DMS53 (cell line): ENCODE data around the gene EVI5.

ENCODE experiments used
- DNase-seq: peaks from one replicate; lab custom pipeline; 2025; lab: John Stamatoyannopoulos, UW

The EVI5 gene

DNA sequence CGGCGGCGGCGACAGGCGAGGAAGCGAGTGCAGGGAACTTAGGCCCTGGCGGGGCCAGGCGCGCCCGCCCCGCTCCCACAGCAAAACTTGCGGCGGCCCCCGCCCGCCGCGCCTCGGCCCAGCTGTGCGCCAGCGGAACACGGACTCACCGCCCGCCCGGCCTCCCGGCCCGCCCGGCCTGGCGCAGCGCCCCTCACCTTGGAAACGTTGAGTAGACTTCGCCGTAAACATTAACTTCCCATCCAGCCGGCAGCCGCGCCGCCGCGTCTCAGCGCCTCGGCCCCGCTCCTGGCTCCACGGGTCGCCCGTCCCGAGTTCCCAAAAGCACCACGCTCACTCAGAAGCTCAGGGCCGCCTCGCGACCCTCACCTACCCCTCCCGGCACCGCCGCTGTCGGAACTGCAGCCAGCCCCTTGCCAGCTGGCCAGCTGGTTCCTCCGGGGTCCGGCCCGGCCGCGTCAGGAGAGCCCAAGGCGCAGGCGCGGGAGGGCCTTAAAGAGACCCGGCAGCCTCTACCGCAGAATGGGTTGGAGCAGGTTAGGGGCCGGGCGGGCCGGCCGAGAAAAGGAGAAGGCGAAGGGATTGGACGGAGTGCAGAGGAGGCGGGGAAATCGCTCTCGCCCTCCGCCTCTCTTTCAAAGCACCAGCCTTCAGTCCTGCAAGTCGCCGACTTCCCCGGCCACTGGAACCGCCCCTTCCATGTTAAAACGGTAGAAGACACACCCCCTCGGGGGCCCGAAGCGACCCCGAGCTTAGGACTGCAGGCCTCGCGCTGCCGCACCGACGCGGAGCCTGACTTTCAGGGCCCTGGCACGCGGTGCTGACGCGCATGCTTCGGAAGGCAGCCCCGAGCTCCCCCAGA lies at the start of gene EVI5:
TSS of gene EVI5 (minus strand) at position 470 of the 862 bp plus-strand sequence. CDS start 48,562 bp downstream, outside the sequence.
- DNase-seq: peak; percentile 100

DNA sequence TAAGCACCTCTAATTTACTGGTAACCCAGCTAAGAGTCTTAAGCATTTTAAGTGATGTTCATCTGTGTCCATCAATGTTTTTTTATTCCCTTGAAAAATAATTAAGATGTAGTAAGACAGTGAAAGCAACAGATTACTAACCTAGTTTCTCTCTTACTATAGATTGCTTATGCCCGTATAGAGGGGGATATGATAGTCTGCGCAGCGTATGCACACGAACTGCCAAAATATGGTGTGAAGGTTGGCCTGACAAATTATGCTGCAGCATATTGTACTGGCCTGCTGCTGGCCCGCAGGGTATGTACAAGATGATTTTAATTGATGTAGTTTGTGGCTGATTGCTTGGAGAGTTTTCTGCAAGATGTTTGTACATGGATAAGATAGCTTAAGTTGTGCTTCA lies 49.7 kb upstream of the EVI5 start:
- DNase-seq: no peak

DNA sequence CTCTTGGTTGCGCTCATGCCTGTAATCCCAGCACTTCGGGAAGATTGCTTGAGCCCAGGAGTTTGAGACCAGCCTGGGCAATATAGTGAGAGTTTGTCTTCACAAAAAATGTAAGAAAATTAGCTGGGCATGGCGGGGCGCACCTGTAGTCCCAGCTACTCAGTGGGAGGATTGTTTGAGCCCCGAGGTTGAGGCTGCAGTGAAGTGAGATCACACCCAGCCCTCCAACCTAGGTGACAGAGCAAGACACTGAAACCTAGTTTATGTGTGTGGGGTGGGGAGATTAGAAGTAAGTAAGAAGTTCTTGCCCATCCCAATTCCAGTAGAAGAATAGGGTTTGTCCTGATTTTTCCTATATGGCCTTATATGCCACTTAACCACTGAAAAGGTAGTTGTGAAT lies 48.9 kb upstream of the EVI5 start:
- no peak for DNase-seq

DNA sequence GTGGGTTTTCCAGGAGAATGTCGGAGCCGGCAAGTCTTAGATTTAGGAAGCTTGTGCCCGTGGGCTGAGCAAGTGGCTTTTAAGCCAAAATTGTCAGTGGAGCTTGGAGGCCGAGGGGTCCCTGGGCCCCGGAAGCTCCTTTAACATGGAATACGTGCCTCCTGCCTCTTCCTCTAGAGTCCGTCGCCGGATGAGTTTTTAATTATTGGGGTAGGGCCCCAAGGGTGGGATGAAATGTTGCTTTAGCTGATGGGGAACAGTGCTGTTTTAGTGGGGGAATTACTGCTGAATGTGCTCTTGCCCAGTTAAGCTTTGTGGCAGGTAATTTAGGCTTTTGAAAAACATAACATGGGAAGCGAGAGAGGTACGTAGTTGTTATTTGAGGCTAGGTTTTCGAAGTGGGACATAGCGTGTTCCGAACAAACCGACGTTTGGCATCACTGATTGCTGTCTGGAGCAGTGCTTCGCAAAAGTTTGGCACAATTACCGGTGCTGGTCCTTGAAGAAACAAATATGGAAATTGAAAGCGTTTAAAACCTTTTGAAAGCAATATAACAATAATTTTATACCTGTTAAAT lies 47.7 kb upstream of the EVI5 start:
- peak; percentile 71 for DNase-seq

DNA sequence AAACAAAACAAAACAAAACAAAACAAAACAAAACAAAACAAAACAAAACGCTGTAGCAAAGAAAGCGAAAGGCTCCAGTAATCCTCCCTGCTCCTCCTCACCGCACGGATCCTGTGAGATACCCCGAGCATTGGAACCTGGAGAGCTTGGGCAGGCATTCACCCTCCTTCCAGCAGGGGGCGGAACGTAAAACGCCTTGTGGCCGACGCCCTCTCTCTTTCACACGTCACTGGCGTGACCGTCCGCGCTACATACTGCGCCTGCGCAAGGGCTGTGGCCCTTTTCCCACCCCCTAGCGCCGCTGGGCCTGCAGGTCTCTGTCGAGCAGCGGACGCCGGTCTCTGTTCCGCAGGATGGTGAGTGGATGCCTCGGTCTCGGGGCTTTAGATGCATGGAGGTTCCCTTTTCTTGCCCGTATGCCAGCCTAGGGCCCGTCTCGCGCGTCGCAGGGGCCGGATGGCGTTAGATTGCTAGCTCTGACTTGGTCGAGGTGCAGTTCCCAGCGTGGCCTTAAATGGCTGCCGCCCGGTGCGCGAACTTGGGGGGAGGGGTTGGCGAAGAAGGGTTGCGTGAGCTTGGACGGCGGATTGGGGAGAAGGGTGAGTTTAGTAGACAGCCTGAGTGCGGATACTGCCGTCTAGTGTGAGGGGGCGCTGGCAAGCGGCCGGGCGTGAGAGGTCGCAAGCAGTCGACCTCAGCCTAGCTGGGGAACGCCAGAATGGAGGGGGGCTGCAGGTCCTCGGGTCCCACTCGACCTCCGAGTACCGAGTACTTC lies 47.0 kb upstream of the EVI5 start, which contains the start of gene RPL5:
TSS of gene RPL5 (plus strand) at position 279 of the 775 bp plus-strand sequence. CDS start at position 354, 75 bp downstream.
- DNase-seq: peak; percentile 100

DNA sequence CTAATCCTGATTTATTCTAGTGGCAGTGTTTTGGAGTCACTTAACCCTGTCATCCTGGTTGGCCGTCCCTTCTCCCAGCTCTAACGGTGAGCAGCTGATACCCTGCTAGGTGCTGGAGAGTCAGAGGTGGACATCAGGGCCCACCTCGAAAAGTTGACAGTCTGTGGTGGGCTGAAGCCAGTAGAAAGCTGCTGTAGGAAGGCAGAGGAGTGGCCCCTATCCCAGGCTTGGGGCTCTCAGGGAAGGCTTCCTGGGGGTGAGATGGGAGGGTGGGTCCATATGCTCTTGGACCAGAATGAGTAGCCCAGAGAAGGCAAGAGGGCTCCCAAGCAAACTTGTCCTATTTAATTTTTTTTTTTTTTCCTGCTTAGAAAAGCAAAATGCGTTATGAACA lies 46.5 kb upstream of the EVI5 start:
- no peak for DNase-seq

DNA sequence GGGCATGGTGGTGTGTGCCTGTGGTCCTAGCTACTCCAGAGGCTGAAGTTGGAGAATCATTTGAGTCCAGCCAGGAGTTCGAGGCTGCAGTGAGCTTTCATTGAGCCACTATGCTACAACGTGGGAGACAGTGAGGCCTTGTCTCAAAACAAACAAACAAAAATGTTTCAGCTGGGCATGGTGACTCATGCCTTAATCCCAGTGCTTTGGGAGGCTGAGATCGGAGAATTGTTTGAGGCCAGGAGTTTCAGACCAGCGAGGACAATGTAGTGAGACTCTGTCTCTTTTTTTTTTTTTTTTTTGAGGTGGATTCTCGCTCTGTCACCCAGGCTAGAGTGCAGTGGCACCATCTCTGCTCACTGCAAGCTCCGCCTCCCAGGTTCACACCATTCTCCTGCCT lies 41.9 kb upstream of the EVI5 start:
- DNase-seq: peak; percentile 78

DNA sequence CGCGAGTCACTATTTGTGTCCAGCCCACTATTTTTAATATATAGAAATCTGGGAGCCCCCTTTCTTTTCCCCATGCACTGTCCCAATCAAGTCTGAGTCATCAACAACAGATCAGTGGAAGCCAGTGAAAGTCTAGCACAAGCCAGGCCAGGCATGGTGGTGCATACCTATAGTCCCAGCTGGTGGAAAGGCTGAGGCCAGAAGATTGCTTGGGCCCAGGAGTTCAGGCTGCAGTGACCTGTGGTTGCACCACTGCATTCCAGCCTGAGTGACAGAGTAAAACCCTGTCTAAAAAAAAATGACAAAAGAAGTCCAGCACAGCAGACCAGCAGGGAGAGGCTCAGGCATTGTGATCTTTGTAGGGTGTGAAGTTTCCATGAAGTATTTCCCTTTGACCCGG lies 38.0 kb upstream of the EVI5 start:
- DNase-seq: no peak

DNA sequence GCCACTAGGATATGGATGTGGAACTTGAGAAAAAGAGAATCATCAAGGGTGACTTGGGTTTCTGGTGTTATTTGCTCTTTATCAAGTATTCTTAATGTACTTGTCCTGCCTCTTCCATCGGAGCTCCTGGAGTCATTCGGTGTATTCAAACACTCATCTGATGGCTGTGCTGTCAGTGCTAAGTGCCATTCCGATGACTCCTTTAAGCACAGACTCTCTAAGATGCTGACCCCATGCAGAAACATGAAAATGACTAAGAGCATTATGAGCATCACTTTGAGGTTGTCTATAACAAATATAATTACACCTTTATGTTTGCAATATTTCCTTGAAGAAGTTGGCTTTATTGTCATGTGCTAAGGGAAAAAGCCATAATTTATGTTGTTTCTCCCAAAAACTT lies 35.6 kb upstream of the EVI5 start:
- DNase-seq: no peak

DNA sequence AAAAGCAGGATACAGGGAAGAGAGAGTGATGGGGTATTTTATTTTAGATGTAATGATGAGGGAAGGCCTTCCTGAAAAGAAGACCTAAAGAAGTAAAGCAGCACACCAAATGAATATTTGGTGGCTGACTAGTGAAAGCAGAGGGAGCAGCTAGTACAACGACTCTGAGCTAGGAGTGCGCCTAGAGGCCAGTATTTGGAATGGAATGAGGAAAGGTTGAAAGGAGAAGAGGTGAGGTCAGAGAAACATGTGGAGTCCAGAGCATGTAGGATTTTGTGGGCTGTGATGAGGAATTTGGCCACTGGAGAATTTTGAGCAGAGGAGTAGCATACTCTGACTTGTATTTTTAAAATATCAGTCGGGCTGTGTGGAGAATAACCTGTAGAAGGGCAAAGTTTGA lies 35.1 kb upstream of the EVI5 start:
- no peak for DNase-seq

DNA sequence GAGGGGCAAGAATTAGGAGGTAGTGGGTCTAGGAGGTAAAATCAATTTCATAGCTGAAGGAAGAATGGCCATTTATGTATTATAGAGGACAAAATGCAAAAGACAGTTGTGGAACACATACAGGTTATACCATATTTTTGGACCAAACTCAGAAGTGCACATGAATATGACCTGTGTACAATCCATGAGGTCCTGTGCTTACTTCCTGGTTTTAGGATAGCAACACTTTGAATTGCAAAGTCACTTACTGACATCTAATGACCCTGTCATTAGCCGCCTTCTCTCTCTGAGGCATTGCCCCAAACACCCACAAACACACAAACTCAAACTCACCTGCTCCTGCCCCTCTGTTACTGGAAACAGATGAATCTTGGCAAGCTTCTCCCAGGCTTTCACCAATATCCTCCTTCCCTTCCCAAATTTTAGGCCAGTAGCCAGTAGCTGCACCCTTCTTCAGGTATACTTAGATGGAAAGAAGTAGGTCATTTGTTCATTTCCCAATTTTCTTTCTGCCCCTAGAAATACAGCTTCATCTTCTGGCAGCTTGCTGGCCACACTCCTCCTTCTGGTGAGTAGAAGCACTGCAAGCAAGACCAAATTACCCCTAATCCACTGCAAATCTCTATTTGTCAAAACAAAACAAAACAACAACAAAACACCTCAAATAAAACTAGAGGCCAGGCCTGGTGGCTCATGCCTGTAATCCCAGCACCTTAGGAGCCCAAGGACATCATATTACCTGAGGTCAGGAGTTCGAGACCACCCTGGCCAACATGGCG lies 33.3 kb upstream of the EVI5 start:
- peak; percentile 75 for DNase-seq

DNA sequence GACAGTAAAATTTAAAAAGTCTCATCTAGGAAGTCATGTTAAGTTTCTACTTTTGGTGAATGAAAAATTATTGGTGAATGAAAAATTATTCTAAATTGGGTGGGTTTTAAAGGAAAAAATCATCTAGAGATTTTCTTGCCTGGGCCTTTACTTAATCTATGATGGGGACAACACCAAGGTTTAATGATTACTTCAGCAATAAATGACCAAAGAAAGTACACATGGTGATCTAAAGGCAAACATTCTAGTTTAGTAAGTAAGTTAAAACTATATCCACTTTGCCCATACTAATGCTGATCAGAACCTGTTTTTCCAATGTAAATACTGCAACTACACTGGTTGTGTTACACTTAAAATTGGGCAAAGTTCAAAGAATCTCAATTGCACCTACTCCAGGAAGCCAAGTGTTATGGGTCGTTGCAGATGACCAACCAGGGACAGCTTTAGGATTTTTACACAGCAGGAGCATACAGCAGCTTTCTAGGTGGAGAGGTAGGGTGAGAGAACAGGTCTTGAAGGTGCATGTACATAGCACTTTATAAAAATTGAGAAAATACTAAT lies 32.3 kb upstream of the EVI5 start:
- peak; percentile 89 for DNase-seq

DNA sequence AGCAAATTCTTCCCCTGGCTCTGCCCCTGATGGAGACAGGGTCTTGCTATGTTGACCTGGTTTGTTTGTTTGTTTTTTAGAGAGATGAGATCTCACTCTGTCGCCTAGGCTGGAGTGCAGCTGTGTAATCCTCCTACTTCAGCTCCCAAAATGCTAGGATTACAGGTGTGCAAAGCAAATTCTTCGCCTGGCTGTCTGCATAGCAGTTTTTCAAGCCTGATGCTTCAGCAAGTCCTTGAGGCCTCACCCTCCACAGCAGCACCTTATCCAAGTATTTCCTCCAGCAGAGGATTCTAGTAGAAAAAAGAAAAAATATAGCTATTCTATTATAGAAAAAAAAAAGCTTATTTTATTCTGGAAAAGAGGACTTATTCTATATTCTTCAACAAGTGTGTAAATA lies 31.8 kb upstream of the EVI5 start:
- DNase-seq: peak; percentile 55

DNA sequence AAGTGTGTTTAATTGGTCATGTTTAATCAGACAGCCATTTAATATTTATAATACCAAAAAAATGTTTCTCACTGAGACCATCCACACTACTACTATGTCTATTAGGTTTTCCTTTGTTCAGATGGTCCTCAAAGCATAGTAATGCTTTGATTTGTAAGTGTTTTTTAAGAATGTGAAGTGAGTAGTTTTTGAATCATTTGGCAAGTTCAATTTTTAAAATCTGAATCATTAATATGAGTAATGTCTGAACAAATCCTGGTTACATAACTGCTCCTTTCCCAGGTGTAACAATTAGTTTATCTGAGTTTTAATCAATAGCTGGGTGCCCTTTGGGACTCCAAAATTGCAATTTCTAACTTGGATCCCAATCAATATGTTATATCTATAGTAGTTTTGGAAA lies 23.5 kb upstream of the EVI5 start:
- DNase-seq: no peak

DNA sequence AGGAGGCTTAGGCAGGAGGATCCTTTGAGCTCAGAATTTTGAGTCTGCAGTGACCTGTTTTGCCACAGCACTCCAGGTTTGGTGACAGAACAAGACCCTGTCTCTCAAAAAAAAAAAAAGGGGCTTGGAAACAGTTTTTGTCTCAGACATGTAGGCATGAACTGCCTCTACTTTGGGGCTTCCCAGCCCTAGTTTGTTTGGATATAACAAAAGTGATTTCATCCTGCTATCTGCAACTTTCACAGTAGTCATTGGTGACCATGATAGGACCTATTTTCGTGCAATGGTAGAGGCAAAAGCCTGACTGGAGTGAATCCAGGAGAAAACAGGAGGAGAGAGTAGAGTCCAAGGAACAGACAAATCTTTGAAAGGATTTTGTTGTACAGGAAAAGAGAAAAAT lies 20.3 kb upstream of the EVI5 start:
- DNase-seq: no peak

DNA sequence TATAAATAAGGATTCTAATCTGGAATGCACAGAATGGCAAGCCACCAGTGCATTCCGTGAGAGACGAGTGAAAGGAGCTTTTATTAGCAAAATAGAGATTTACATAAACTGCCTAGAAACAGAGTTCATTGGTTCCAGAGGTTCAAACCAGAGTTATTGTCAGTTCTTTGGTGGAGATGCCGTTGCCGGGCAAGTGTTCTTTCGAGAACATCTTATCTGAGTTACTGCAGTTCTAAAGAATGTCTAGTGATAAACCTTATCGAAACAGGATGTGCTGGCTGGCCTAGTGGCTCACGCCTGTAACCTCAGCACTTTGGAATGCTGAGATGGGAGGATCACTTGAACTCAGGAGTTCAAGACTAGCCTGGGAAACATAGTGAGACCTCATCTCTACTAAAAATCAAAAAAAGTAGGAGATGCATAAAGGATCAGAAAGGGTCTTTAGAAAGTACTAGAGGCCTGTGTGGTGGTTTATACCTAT lies 19.9 kb upstream of the EVI5 start:
- peak; percentile 44 for DNase-seq

DNA sequence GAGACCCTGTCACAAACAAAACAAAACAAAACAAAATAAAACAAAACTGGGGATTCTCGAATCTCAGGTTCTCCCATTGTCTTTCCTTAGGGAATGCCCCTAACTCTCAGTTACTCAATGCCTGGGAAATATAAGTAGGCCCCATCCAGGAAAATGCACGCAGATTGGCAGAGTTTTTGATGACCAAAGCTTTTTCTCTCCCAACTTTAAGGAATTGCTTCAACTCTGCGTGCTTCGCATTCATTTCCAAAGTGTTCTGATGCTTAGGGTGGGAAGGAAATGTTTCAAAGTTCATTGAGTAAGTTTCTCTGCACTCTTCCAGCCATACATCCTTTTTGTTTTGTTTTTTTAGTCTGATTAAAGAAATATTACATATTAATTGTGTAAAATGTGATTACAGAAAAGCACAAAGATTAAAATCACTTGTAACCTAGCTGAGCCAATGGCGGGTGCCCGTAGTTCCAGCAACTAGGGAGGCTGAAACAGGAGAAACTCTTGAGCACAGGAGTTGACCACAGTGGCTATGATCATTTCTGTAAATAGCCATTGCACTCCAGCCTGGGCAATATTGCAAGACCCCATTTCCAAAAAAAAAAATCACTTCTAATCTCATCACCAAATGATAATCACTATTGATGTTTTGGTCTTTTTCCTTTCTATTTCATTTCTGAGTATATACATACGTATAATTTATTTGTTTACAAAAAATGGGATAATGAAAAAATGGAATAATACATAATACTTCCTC lies 18.4 kb upstream of the EVI5 start:
- no peak for DNase-seq

DNA sequence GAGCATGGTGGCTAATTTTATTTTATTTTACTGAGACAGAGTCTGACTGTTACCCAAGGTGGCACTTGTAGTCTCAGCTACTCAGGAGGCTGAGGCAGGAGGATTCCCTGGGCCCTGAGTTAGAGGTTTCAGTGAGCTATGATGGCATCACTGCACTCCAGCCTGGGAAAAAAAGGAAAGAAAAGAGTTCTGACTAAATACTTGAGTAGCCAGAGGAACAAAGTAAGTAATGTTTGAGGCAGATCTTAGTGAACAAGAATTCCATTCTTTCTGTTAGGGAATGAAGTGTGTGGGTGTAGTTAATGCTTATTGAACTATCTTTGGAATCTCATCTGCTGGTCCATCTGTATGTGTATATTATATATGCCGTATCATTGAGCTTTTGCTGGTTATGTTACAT lies 13.1 kb upstream of the EVI5 start:
- DNase-seq: no peak

DNA sequence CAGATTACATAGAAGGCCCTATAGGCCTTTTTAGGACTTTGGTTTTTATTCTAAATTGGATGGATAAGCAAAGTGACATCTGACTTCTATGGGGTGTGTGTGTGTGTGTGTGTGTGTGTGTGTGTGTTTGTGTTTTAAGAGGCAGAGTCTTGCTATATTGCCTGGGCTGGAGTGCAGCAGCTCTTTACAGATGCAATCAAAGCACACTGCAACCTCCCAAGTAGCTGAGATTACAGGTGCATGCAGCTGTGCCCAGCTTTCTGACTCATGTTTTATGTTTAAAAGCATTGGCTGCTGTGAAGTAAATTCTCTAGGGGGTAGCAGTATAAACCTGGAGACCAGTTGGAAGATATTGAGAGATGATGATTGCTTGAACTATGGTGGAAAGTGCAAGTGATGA lies 12.4 kb upstream of the EVI5 start:
- DNase-seq: no peak

DNA sequence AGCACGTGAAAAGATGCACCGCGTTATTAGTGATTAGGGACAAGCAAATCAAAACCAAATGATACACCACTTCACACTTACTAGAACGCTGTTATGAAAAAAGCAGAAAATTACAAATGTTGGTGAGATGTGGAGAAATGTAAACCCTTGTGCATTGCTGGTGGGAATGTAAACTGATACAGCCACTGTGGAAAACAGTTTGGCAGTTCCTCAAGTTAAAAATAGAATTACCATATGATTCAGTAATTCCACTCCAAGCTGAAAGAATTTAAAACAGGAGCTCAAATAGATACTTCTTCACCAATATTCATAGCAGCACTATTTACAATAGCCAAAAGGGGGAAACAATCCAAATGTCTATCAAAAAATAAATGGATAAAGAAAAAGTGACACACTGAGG lies 10.3 kb upstream of the EVI5 start:
- DNase-seq: no peak

DNA sequence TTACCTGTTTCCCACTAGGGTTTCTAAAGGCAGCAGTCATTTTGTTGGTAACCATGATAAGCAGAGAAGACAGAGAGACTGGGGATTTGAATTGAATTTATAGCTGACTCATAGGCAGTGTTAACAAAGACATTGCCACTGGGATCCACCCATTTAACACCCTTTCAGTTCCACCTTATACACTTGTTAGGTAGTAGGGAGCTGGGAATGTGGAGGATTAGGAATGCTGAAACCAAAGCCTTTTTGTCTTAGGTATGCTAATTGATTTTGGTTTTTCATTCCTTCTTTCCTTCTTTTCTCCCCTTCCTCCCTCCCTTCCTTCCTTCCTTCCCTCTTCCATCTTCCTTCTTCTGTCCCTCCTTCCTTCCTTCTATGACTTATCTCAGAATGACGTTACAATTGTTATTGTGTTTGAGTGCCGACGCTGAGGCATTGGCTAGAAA lies 7.5 kb upstream of the EVI5 start:
- peak; percentile 64 for DNase-seq
